SKM-1 (cell line): ENCODE measurements around the gene FGF22.

ENCODE experiments used
- DNase-seq: peaks from one replicate; lab custom pipeline; 2025; ENCODE audit not compliant: unreplicated experiment; lab: John Stamatoyannopoulos, UW

Gene FGF22

DNA sequence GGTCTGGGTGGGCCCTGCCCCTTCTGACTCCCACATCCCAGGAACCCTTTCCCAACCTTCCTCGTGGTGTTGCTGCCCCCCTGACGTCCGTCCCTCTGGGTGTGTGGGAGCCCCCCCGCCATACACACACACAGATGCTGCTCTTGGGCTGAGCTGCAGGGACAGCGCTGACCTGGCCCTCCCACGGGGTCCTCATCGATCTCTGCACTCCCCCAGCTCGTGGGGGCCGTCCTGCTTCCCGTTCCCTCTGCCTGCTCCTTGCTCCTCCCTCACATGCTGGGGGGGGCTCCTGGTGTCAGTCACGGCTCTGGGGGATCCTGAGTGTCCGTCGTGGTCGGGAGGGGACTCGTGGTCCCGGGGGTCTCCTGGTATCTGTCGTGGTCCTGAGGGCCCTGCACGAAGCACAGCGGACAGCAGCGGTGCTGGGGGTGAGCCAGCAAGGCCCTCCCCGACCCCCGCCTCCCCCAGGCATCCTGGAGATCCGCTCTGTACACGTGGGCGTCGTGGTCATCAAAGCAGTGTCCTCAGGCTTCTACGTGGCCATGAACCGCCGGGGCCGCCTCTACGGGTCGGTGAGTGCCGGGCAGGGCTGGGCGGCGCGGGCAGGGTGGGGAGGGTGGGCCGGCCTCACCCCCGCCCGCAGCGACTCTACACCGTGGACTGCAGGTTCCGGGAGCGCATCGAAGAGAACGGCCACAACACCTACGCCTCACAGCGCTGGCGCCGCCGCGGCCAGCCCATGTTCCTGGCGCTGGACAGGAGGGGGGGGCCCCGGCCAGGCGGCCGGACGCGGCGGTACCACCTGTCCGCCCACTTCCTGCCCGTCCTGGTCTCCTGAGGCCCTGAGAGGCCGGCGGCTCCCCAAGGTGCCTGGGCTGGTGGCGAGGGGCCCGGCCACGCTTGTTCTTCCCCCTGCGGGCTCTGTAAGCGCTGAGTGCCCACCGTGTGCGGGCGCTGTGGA, 3.4 kb downstream of the FGF22 start:
- DNase-seq: no peak

DNA sequence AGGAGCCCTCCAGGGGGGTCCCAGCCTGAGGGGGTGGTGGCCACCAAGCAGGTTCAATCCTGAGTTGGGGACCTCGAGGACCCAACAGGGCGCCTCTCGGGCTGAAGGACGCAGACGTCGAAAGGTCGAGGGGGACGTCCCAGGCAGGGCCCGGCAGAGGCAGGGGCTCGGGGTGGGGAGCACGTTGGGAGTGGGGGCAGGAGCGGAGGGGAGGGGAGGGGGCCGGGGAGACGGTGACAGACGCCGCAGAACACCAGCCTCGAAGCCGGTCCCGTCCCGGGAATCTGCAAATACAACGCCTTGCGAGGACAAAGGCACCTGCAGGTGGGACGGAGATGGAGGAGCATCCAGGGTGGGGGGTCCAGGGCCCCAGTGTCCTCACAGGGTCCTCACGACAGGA, 4.1 kb downstream of the FGF22 start:
- DNase-seq: no peak

DNA sequence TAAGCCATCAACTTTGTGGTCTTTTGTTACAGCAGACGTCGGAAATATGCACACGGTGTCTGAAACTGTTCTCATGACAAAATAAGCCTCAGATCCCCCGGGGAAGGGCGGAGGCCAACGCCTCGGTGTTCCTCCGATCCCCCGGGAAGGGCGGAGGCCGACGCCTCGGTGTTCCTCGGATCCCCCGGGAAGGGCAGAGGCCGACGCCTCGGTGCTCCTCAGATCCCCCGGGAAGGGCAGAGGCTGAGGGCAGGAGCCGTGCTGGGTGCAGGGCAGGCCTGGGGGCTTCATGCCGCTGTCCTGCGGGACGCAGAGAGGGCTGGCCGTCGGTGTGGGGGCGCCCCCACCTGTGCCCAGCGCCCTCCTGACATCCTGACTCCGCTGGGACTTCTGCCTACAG, 4.7 kb downstream of the FGF22 start:
- no peak for DNase-seq

DNA sequence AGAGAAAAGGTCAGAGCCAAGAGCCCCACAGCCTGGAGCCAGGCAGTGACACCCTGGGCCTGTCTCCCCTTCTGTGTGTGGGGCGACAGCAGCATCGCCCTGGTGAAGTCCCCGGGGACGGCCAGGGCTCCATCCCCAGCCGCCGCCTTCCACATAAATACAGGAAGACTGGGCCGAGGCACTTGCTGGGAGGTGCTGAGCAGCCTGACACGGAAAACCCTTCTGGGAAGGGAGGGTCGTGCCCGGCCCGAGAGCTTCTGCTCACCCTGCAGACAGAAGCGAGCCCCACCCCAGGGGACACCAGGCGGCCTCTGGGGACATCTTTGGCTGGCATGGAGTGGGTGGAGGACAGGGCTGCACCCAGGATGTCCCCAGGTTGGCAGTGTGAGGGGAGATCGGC, 5.1 kb downstream of the FGF22 start:
- no peak for DNase-seq

DNA sequence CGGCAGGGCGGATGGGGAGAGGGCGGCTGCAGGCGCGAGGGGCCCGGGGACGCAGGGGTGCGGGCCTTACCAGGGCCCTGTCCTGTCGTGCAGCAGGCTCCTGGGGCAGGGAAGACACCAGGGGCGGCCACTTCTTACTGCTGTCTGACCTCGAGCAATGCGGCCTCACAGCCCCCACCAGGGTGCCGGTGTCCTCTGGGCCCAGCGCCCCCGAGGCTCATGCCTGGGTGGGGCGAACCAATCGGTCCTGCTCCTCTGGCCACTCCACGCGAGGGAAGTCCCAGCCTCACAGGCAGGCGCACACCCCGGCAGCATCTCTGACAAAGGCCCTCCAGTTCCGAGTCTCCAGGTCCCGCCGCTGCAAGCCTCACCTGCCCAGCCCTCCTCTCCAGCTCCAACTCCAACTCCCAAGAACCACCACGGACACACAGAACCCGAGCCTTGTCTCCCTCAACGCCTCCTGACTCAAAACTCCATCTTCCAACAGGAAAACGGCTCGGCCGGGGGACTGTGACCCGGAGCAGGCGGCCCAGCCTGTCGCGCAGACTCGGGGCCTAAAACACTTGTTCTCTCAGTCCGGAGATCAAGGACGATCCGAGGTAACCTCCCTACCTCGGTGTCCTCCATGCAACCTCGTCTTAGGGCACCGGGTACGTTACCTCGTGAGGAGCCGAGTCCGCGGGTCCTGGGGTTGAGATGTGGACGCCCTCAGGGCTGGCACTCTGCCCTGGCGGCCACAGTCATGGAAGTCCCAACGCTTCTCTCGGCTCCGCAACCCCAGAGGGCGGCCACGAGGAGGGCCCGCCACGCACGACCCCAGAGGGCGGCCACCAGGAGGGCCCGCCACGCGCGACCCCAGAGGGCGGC, 6.5 kb downstream of the FGF22 start:
- DNase-seq: no peak

DNA sequence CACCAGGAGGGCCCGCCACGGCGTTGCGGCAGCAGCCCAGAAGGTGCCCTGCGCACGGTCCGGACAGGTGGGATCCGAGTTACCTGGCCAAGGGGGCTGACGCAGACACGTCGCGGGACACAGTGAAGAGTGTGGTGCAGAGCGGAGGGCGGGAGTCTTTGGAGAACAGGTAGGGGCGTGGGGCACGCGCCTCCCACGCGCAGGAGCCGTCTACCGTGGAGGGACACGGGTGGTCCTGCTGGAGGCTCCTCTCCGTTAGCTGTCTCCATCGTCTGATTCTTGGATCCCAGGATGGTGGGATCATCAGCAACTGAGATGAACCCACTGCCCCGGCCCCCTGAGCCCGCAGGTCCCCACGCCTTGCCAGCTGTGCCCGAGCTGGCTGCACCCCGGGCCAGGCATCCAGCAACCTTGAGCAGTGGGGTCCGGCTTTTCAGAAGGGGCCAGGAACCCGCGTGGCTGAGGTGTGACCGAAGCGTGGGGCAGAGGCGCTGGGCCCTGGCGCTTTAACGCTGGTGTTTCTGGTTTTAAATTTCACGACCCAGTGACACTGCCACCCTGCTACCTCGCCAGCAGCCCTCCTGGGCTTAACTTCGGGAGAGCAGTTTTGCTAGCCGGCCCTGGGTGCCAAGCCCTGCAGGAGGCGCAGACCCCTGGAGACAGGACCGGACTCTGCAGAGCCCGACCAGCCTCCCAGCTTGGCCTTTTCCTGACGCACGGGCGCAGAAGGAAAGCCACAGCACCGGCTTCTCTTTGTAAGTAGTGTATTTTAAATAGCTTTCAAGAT, 7.3 kb downstream of the FGF22 start:
- no peak for DNase-seq

DNA sequence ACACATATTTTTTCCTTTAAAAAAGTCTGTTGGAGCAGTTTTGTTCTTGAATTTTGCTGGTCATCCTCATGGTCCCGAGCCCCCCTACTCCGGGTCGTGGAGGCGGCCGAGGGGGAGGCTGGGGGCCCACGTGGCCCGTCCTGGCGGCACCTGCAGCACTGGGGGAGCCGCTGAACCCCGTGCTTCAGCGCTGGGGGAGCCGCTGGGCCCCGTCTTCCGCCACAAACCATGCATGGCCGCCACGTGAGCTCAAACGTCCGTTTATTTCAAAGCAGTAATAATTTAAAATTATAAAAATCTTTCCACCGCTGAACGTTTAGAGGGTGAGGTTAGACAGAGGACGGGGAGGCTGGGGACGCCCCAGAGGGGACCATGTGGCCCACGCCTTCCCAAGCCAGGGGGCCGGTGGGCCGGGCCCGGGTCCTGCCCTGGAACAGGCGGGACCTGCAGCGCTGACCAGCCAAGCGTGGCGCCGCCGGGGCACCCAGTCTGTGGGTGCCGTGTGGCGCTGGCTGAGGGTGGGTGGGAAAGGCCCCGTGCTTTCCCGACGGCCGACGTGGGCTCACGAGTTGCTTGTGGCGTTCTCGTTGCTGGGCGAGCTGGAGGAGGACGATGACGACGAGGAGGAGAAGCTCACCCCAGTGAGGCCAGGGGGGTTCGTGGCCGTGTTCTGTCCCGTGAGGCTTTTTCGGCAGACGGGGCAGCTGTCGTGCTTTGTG, 8.0 kb downstream of the FGF22 start:
- no peak for DNase-seq

DNA sequence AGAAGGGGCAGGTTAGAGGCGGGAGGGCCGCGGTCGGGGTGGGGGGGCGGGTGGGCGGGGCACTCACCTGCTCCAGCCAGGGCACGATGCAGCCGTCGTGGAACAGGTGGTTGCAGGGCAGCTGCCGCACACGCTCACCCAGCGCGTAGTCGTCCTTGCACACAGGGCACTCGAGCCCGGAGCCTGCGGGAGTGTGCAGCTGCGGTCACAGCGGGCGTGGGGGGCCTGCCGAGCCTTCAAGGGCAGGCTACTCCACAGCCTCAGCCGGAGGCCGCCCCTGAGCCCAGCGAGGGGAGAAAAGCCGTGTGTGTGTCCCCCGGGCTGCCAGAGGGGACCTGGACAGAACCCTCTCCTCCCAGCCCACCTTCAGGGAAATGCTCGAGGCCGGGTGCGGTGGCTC, 8.6 kb downstream of the FGF22 start:
- DNase-seq: no peak

DNA sequence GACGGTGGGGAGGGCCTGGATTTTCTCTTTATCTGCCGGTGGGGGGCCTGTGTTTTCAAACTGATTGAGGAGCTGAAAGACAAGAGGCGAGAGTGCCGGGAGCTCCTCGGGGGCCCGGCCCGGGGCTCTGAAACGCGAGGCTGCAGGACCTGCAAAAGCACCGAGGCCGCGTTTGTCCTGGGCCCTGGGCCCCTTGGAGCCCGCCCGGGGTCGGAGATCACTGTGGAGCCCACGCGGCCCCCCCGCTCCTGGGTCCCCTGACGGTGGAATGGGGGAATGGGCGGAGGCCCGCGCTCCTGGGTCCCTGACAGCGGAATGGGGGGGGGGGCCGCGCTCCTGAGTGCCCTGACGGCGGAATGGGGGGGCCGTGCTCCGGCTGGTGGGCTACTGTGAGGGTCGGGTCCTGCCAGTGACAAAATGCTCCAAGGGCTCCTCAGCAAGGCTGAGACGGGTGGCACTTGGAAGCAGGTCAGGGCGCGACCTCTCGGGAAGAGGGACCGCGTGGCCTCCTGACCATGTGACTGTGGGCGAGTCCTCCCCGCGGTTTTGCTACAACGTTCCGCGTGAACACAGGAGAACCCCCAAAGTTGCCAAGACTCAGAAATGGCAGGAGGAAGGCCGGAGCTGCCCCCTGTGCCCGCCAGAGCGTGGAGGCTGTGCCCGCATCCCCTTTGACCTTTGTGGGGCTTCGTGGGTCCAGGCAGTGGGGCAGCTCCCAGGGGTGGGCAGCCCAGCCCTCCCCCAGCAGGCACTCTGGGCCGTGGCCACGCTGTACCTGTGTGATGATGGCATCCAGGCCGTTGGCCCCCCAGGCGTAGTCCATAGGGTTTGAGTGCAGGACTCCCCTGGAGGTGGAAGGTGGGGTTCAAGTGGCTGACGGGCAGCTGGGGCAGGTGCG, 9.5 kb downstream of the FGF22 start:
- no peak for DNase-seq

DNA sequence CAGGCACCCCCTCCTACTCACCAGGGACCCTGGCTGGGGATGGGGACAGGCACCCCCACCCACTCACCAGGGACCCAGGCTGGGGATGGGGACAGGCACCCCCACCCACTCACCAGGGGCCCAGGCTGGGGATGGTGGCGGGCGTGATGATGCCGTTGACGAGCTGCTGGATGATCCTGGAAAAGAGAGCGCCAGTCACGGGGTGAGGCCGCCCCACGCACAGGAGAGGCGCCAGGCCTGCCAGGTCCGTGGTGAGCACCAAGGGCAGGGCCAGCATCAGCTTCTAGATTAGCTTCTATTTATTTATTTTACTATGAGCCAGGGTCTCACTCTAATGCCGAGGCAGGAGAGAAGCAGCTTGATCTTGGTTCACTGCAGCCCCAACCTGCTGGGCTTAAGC, 10.4 kb downstream of the FGF22 start:
- no peak for DNase-seq

DNA sequence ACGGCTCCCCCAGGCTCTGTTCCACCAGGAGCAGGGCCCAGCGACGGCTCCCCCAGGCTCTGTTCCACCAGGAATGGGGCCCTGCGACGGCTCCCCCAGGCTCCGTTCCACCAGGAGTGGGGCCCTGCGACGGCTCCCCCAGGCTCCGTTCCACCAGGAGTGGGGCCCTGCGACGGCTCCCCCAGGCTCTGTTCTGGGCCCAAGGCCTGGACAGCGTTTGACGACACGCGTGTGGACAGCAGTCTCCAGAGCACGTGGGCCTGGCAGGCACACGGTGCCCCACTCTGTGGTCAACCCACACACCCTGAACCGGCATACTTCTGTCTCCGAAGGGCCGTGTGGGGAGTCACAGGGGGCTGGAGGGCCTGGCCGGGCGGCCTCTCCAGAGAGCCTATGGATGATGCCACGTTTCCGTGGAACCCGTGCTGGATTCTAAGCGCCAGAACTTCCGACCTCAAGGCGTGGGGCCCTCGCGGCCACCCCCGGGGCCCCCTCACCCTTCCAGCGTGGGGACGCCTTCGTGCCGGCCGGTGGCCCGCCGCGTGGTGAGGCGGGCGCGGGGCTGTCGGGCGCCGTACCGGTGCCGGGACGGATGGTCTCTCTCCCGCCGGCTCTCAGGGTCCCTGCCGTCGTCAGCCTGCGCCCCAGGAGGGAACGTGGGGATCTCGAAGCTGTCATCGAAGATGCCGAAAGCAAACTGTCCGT, 11.6 kb downstream of the FGF22 start:
- no peak for DNase-seq

DNA sequence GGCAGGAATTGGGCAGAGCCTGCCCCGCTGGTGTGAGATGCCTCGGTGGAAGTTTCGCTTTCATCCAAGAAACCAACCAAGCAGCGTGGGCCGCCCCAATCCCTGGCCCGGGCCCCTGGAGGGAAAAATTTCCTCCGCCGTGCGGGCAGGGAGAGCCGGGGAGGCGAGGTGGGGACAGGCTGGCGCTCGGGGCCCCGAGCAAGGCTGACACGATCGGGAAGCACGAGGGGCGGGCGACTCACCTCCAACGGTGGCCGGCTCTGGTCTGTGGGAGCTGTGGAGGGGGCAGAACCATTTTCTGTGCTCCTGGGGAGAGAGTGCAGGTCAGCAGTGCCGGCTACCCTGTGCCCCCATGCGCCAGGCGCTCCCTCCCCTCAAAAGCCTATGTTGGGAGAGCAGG, 12.3 kb downstream of the FGF22 start:
- no peak for DNase-seq

DNA sequence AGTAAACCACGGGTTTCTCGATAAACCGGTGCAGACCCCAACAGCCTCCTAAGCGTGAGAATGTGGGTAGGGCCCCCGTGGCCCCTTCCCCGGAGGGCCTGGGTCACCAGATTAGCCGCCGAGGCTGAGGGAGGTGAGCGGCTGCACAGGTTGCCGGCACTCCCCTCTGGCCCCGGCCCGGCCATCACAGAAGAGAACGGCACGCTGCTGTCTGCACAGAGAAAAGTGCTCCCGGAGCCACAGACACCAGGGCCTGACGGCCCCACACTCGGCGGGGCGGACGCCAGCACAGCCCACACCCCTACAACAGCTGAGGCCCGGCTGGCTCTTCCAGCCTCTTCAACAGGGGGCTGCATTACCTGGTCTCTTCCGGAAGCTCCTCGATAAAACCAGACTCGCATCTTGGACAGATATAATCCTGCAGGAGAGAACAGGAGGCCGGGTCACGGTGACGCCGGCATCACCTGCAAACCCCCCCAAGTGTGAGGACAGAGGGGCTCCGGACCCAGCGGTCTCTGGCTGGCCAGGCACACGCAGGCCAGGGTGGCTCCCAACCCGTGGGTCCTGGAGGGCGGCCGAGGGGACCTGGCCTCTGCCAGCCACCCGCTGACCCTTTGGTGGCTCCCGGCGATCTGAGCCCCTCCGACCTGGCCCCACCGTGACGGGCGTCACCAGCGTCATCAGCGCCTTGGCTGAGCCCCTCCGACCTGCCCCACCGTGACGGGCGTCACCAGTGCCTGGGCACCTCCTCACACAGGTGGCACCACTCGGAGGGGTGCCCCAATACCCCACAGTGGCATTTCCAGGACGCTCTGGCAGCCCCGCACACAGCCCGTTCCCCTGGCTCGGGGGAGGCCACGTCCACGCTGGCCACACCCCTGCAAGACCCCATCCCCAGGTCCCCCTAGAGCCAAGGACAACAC, 13.0 kb downstream of the FGF22 start:
- DNase-seq: no peak

DNA sequence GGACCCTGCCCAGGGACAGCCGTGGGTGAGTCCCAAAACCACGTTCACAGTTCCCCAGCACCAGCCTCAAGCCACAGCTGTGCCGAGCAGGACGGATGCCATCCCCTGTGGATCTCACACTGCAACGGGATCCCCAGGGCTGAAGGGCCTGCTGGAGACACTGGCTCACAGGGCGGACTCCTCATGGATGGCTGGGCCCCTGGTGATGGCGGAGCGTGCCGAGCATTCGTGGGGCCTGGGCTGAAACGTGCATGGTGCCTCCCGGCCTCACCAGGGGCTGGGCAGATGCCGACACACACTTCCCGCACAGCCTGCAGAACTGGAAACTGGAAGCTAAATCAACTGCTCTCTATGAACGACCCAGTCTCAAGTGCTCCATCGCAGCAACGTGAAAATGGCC, 13.7 kb downstream of the FGF22 start:
- DNase-seq: no peak

DNA sequence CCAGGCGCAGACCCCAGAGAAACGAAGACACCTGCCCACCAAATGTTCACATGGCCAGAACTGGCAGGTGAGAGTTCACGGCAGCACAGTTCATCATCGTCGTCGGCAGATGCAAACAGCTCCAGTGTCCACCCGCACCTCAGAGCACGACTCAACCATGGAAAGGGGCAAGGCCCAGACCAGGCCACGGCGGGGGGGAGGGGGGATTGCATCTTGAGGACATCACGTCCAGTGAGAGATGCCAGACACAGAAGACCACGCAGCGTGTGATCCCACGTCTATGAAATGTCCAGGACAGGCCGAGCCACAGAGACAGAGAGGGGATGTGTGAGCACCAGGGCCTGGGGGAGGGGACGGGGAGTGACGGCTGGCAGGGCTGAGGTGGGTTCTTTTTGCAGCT, 16.0 kb downstream of the FGF22 start:
- DNase-seq: no peak

DNA sequence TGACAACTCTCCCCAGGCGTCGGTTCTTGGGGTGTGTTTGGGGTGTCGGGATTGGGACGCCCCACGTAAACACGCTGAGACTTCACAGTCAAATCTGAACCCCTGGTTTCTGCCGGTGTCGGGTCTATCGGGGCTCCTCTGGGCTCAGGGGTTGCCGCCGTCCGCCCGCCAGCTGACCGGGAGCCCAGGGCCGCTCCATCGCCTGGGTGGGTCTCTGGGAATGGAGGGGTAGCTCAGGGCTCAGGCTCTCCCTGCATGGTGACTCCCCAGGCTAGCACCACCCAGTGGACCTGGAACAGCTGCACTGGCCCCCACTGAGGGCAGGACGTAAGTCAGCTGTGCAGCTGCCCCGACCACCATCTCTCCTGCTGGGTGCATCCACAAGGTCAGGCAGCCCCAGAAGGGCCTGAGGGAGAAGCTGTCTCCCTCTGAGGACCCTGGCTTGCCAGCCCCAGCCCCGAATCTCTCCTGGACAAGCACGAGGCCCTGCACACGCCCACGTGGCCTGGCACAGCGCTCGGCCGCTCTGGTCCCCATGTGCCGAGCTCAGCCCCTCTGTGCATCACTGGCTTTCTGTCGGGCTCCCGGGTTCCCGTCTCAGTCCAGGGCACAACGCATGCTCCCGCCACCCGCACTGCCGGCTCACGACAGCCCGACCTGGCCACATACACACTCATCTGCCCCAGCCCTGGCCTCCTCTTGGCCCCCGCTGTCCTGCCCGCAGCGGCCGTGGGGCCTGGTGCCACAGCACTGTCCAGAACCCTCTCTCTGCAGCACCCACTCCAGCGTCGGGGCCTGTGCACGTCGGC, 17.3 kb downstream of the FGF22 start:
- no peak for DNase-seq

DNA sequence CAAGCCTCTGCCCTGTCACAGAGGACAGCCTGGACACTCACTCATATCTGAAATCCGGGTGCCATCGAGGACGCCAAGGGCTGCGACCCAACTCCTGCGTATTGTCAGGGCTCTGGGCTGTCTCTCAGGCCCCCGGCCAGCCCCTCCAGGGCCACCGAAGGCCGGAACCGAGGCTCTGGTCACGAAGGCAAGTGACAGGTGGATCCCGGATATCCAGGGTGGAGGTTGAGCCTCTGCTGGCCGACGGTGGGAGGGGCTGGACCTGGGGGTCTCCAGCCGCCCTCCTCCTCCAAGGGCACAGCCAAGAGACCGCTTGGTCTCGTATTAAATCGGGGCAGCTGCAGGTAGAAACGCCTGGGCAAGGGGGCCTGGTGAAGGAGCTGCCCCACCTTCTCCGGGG, 17.9 kb downstream of the FGF22 start:
- DNase-seq: no peak
